ENCODE results near the gene RAPGEF2. TPM values are rescaled to one million over a fixed set of nuclear protein-coding genes. Genes with fewer than 3 reads are reported as not detected.

Gene RAPGEF2
- total and polyA plus RNA-seq, 9 of the 15 experiments (the other 6 are each of a cell fraction or from before 2014, with no cell fraction given), result 3.1 to 32.6 (median 23.1) TPM

- no peak overlapping the region for H3K27ac ChIP-seq (ENCODE audit: extremely low read depth, low read depth, low read length)
- H3K4me2 ChIP-seq (ENCODE audit: insufficient read depth, low read length), result no peak overlapping the region
- ATAC-seq (no peak), DNase-seq (ENCODE audit: extremely low read depth in 1 of 4, low spot score in 3 of 4) (no peak), FAIRE-seq (no peak)
- BruUV-seq (replicated peaks), result no TSS peak
- in situ Hi-C loops (cut with MboI), result no loop called here
- no peaks in the 10 kb centered on the region for H3K9me3 ChIP-seq (replicated peaks; ENCODE audit: control insufficient read depth, insufficient read depth, low read depth, low read length)
- intact Hi-C loops (cut with micrococcal nuclease), result no loop called here
- H3K36me3 ChIP-seq (ENCODE audit: control insufficient read depth, insufficient read depth, low read length), result peaks cover 5% of the 10 kb centered on the region; the same call in 1 of the 3 replicates
- no peaks in the 10 kb centered on the region for H3K4me1 ChIP-seq (replicated peaks in 1 of 2; ENCODE audit: control insufficient read depth in 2 of 2, insufficient read depth in 2 of 2, low read length in 2 of 2)
- TF ChIP-seq CEBPB (tag; IDR thresholded peaks at IDR 0.05) (peak; percentile 27), ZNF707 (CRISPR knock-in tag; conservative IDR thresholded peaks at IDR 0.05) (no peak), SIN3B (IDR thresholded peaks at IDR 0.05; ENCODE audit: low read depth) (no peak), ZC3H11A (IDR thresholded peaks at IDR 0.05; ENCODE audit: low read depth, low read length) (no peak), MAFG (tag; conservative IDR thresholded peaks at IDR 0.05) (no peak), ZNF197 (CRISPR knock-in tag; IDR thresholded peaks at IDR 0.05; ENCODE audit: low read depth) (no peak), DPF2 (IDR thresholded peaks at IDR 0.05) (no peak)
- 81% methylated on average over 3 of the region's 3 CpGs for WGBS (ENCODE audit: insufficient coverage, low coverage, missing lambda C conversion rate)
- H3K27me3 ChIP-seq (ENCODE audit: control insufficient read depth in 2 of 2, insufficient read depth in 2 of 2, low read length in 2 of 2), result no peaks in the 10 kb centered on the region
- H3K9ac ChIP-seq (ENCODE audit: insufficient read depth in 1 of 2, low read depth in 2 of 2, low read length in 2 of 2), result no peak overlapping the region
- no peaks in the 10 kb centered on the region for H4K20me1 ChIP-seq (replicated peaks; ENCODE audit: control insufficient read depth, insufficient read depth, low read length)
- ChIA-PET POLR2A (no interaction called here), CTCF (ENCODE audit: low intra/inter-chr PET ratio) (no interaction called here)
- H3K9me1 ChIP-seq (ENCODE audit: control insufficient read depth, insufficient read depth, low read length), result no peaks in the 10 kb centered on the region
- 0 out of 3 replicates have a peak, but pooled peaks cover 4% of the 10 kb centered on the region for H3K79me2 ChIP-seq (ENCODE audit: control insufficient read depth, insufficient read depth, low read length)
- H2AFZ ChIP-seq (ENCODE audit: low read depth, low read length), result no peak overlapping the region
- no peak overlapping the region for H3K4me3 ChIP-seq
Observed at GRCh38 chr4:159240687-159241086, 137.8 kb downstream of the RAPGEF2 start.

- Histone ChIP-seq H3K9me1 (ENCODE audit: control insufficient read depth, insufficient read depth, low read length) (no peaks in the 10 kb centered on the region), H3K9ac (ENCODE audit: insufficient read depth in 1 of 2, low read depth in 2 of 2, low read length in 2 of 2) (no peak overlapping the region), H3K27ac (ENCODE audit: extremely low read depth, low read depth, low read length) (no peak overlapping the region), H3K4me2 (ENCODE audit: insufficient read depth, low read length) (no peak overlapping the region), H3K36me3 (ENCODE audit: control insufficient read depth, insufficient read depth, low read length) (peaks cover 5% of the 10 kb centered on the region; the same call in 1 of the 3 replicates), H3K4me3 (no peak overlapping the region), H3K4me1 (replicated peaks in 1 of 2; ENCODE audit: control insufficient read depth in 2 of 2, insufficient read depth in 2 of 2, low read length in 2 of 2) (no peaks in the 10 kb centered on the region), H4K20me1 (replicated peaks; ENCODE audit: control insufficient read depth, insufficient read depth, low read length) (no peaks in the 10 kb centered on the region), H3K27me3 (ENCODE audit: control insufficient read depth in 2 of 2, insufficient read depth in 2 of 2, low read length in 2 of 2) (no peaks in the 10 kb centered on the region), H3K79me2 (ENCODE audit: control insufficient read depth, insufficient read depth, low read length) (no peaks in the 10 kb centered on the region), H3K9me3 (replicated peaks; ENCODE audit: control insufficient read depth, insufficient read depth, low read depth, low read length) (no peaks in the 10 kb centered on the region), H2AFZ (ENCODE audit: low read depth, low read length) (no peak overlapping the region)
- in situ Hi-C loops (cut with MboI), result no loop called here
- ATAC-seq, result no peak
- FAIRE-seq, result no peak
- intact Hi-C loops (cut with micrococcal nuclease), result no loop called here
- no TSS peak for BruUV-seq (replicated peaks)
- no peak for DNase-seq (ENCODE audit: extremely low read depth in 1 of 4, low spot score in 3 of 4)
- CTCF ChIA-PET (ENCODE audit: low intra/inter-chr PET ratio), result no interaction called here
- POLR2A ChIA-PET, result no interaction called here
- TF ChIP-seq ELK3 (CRISPR knock-in tag; IDR thresholded peaks at IDR 0.05), result no peak
- no peak for TF ChIP-seq TEAD1 (CRISPR knock-in tag; IDR thresholded peaks at IDR 0.05)
- no peak for TF ChIP-seq ZSCAN29 (IDR thresholded peaks at IDR 0.05)
- no peak for TF ChIP-seq E2F1 (CRISPR knock-in tag; IDR thresholded peaks at IDR 0.05)
- TF ChIP-seq ZSCAN32 (CRISPR knock-in tag; IDR thresholded peaks at IDR 0.05), result no peak
Observed at GRCh38 chr4:159242427-159242826, 139.5 kb downstream of the RAPGEF2 start.
